Mucosa of descending colon (tissue), 3 donors: Measurements from ENCODE around the gene NCAPD2. TPM values are rescaled to one million over a fixed set of nuclear protein-coding genes. Genes with fewer than 3 reads are reported as not detected.
"Not testable (repeated sequence)": the region's sequence is repeated elsewhere in the genome, so short reads cannot be mapped to it uniquely, and the experiment has no call there.

Experiments
- ATAC-seq: fragments of 200-7000 bp; cut with Tn5 transposase; one replicate; pipeline ENCODE4 v1.9.1; 2020; ENCODE audit warnings: mild to moderate bottlenecking, moderate library complexity
- DNase-seq, 3 donors: peaks; one replicate each; pipeline ENCODE4 v3.0.0-alpha.2; 2020
- H3K36me3 ChIP-seq: fragments of 200-600 bp; one replicate; pipeline ENCODE4 v1.8.0; 2021; ENCODE audit warnings: low read depth, mild to moderate bottlenecking
- H3K4me1 ChIP-seq: fragments of 200-600 bp; one replicate; pipeline ENCODE4 v1.8.0; 2021; ENCODE audit warnings: low read depth, mild to moderate bottlenecking
- H3K4me3 ChIP-seq: fragments of 200-600 bp; one replicate; pipeline ENCODE4 v1.8.0; 2021; ENCODE audit warnings: mild to moderate bottlenecking
- H3K9me3 ChIP-seq: fragments of 200-600 bp; one replicate; pipeline ENCODE4 v1.8.0; 2021; ENCODE audit warnings: mild to moderate bottlenecking
- intact Hi-C, 2 donors: fragments of 100-400 bp; cut with DNase I in 1 of 2; cut with micrococcal nuclease in 1 of 2; formaldehyde crosslinking; loops; one replicate each; pipeline versions ENCODE4 v1.11.0 to v1.11.1; 2022; cut with DNase I, micrococcal nuclease
- total RNA-seq, 3 donors: library from RNA; stranded (reverse); fragmentation: NEBNext Ultra II Directional in 2 of 3; extraction: Animal tissue kit (Norgen Biotek cat#: 25700) in 2 of 3; gene quantifications; one replicate each; pipeline versions ENCODE4 v1.2.1 to v1.2.4, GENCODE V29; 2021 to 2023
- TF ChIP-seq, protein P1 (sequence below): fragments of 200-600 bp; IDR thresholded peaks from one replicate; pipeline ENCODE4 v1.8.0; 2022; ENCODE audit warnings: antibody characterized with exemption, mild to moderate bottlenecking
- donor health status: DM: no; HTN: no; CAD: no; lungs with moderate emphysema.
- donor health status: DM: no; HTN: no; CAD: no.
- donor health status: DM: no; HTN: yes; CAD: no.

Gene NCAPD2
- total RNA-seq, 3 donors from 2014 or later, result 25.5 to 47.0 (median 26.0) TPM

- no peak overlapping the region for H3K4me3 ChIP-seq
- H3K9me3 ChIP-seq, result no peaks in the 10 kb centered on the region
- DNase-seq, result no peak
- intact Hi-C loops, result loop anchor here in 1 of 2 donors (5.0 kb wide), 1 partner anchor 36 kb away; no protein-coding TSS in a partner anchor
- ATAC-seq, result no peak
- TF ChIP-seq, protein P1, sequence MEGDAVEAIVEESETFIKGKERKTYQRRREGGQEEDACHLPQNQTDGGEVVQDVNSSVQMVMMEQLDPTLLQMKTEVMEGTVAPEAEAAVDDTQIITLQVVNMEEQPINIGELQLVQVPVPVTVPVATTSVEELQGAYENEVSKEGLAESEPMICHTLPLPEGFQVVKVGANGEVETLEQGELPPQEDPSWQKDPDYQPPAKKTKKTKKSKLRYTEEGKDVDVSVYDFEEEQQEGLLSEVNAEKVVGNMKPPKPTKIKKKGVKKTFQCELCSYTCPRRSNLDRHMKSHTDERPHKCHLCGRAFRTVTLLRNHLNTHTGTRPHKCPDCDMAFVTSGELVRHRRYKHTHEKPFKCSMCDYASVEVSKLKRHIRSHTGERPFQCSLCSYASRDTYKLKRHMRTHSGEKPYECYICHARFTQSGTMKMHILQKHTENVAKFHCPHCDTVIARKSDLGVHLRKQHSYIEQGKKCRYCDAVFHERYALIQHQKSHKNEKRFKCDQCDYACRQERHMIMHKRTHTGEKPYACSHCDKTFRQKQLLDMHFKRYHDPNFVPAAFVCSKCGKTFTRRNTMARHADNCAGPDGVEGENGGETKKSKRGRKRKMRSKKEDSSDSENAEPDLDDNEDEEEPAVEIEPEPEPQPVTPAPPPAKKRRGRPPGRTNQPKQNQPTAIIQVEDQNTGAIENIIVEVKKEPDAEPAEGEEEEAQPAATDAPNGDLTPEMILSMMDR, result no peak
- no peaks in the 10 kb centered on the region for H3K36me3 ChIP-seq
- H3K4me1 ChIP-seq, result peaks cover 11% of the 10 kb centered on the region
Observed at GRCh38 chr12:6463216-6463615, 30.7 kb upstream of the NCAPD2 start.

- H3K4me3 ChIP-seq, result no peak overlapping the region
- TF ChIP-seq, protein P1, result no peak
- no peaks in the 10 kb centered on the region for H3K9me3 ChIP-seq
- peaks cover 18% of the 10 kb centered on the region for H3K4me1 ChIP-seq
- H3K36me3 ChIP-seq, result no peaks in the 10 kb centered on the region
- DNase-seq, result no peak
- no peak for ATAC-seq
- intact Hi-C loops, result loop anchor here in 1 of 2 donors (5.0 kb wide), 1 partner anchor 37 kb away; no protein-coding TSS in a partner anchor
Observed at GRCh38 chr12:6463858-6464257, 30.0 kb upstream of the NCAPD2 start.

DNA sequence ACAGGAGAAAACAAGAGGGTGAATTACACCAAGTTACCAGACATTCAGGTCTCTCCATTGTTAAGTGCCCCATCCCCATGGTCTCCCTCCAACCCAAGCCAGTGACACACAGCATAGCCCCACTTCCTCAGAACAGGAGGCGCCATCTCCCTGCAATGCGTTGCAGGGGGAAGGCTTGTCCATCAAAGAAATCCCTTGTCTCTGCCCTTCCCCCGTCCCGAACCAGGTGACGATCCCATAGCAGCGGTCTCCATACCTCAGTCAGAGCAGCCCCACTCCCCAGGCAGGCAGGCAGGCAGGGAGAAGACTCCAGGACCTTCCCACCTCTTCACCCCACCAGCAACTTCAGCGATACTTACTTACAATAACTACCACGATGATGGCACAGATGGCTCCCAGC is 29.4 kb upstream of the NCAPD2 start:
- no peak for ATAC-seq
- intact Hi-C loops, result loop anchor here in 1 of 2 donors (5.0 kb wide), 1 partner anchor 37 kb away; no protein-coding TSS in a partner anchor
- Histone ChIP-seq H3K4me3 (no peak overlapping the region), H3K4me1 (peaks cover 23% of the 10 kb centered on the region), H3K36me3 (no peaks in the 10 kb centered on the region), H3K9me3 (no peaks in the 10 kb centered on the region)
- no peak for DNase-seq
- TF ChIP-seq, protein P1, result no peak

GRCh38 chr12:6465467-6466183 is 28.3 kb upstream of the NCAPD2 start:
- Histone ChIP-seq H3K4me3 (no peak overlapping the region), H3K9me3 (no peaks in the 10 kb centered on the region), H3K36me3 (no peaks in the 10 kb centered on the region), H3K4me1 (peaks cover 25% of the 10 kb centered on the region)
- DNase-seq, result peak in 1 of 3 donors; percentile 83
- intact Hi-C loops, result no loop called here
- ATAC-seq, result peak; percentile 52
- TF ChIP-seq, protein P1, result peak; percentile 79

DNA sequence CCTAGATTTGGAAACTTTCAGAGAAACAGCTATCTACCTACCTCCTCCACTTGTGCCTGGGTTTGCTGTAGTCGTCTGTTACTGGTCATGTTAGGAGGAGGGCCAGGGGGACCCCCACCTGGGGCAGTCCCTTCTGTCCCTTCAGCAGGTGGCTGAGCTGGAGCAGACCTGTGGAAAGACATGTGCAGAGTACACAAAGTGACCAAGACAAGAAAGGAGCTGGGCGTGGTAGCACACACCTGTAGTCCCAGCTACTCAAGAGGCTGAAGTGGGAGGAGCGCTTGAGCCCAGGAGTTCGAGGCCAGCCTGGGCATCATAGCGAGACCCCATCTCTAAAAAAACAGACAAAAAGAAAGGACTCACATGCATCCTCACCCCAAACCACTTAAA is 27.7 kb upstream of the NCAPD2 start:
- no peak for DNase-seq
- intact Hi-C loops, result no loop called here
- no peak for ATAC-seq
- H3K36me3 ChIP-seq, result no peaks in the 10 kb centered on the region
- H3K9me3 ChIP-seq, result no peaks in the 10 kb centered on the region
- TF ChIP-seq, protein P1, result no peak
- H3K4me3 ChIP-seq, result no peak overlapping the region
- peaks cover 30% of the 10 kb centered on the region for H3K4me1 ChIP-seq

GRCh38 chr12:6466751-6467150 is 27.2 kb upstream of the NCAPD2 start:
- H3K9me3 ChIP-seq, intact Hi-C loops, ATAC-seq, H3K36me3 ChIP-seq, H3K4me3 ChIP-seq, DNase-seq: not testable (repeated sequence)
- peaks cover 32% of the 10 kb centered on the region for H3K4me1 ChIP-seq

GRCh38 chr12:6467571-6468282 is 26.2 kb upstream of the NCAPD2 start:
- intact Hi-C loops, ATAC-seq, H3K36me3 ChIP-seq, DNase-seq, H3K9me3 ChIP-seq, H3K4me3 ChIP-seq: not testable (repeated sequence)
- peaks cover 29% of the 10 kb centered on the region for H3K4me1 ChIP-seq
